Measurements from ENCODE around the gene ERVH48-1. TPM values are rescaled to one million over a fixed set of nuclear protein-coding genes. Genes with fewer than 3 reads are reported as not detected.

ERVH48-1 gene
- total RNA-seq, 1 experiment from 2014 or later = not detected

DNA sequence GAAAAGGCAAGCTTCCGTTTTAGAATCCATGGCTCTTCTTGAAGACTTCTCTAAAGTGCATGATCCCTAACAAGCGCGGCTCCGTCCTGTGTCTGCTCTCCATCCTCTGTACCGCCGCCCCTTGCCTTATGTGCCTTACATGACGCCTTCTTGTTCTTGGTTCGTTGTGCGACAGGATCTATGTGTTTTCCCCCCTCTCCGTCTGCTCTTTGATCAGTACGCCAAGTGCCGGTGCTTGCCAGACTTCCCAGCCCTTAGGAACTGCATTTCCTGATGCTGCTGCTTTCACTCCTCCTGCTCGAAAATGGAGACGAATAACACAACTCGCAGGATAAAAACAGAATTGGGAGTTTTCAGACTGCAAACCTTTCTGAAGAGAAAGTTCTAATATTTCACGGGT is 19.2 kb downstream of the ERVH48-1 start:
- Histone ChIP-seq H3K9me2 (ENCODE audit: insufficient read depth) (no peaks in the 10 kb centered on the region), H3K9me3 (ENCODE audit: insufficient read depth, low read depth) (no peaks in the 10 kb centered on the region), H3K27ac (no peak overlapping the region), H3K4me2 (no peak overlapping the region), H3K4me3 (no peak overlapping the region), H3F3A (ENCODE audit: insufficient read depth, low read depth) (no peaks in the 10 kb centered on the region), H4K20me1 (ENCODE audit: insufficient read depth) (no peaks in the 10 kb centered on the region; the same call in 1 of the 2 replicates), H2AFZ (no peak overlapping the region), H3K27me3 (ENCODE audit: insufficient read depth, low read depth) (no peaks in the 10 kb centered on the region), H3K36me3 (ENCODE audit: low read depth) (no peaks in the 10 kb centered on the region), H3K79me2 (ENCODE audit: low read depth) (no peaks in the 10 kb centered on the region), H3K4me1 (replicated peaks; ENCODE audit: insufficient read depth) (no peaks in the 10 kb centered on the region)
- no peak for TF ChIP-seq EZH2 (IDR thresholded peaks at IDR 0.05; ENCODE audit: low read depth)
- TF ChIP-seq, protein P1, sequence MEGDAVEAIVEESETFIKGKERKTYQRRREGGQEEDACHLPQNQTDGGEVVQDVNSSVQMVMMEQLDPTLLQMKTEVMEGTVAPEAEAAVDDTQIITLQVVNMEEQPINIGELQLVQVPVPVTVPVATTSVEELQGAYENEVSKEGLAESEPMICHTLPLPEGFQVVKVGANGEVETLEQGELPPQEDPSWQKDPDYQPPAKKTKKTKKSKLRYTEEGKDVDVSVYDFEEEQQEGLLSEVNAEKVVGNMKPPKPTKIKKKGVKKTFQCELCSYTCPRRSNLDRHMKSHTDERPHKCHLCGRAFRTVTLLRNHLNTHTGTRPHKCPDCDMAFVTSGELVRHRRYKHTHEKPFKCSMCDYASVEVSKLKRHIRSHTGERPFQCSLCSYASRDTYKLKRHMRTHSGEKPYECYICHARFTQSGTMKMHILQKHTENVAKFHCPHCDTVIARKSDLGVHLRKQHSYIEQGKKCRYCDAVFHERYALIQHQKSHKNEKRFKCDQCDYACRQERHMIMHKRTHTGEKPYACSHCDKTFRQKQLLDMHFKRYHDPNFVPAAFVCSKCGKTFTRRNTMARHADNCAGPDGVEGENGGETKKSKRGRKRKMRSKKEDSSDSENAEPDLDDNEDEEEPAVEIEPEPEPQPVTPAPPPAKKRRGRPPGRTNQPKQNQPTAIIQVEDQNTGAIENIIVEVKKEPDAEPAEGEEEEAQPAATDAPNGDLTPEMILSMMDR (conservative IDR thresholded peaks at IDR 0.05) = no peak
- BruUV-seq (replicated peaks) = no TSS peak
- ChIA-PET POLR2A (ENCODE audit: unreplicated experiment) (interaction anchor here (0.6 kb wide), 1 partner anchor 327 kb away, joined by 3 read pairs; no protein-coding TSS in a partner anchor), CTCF (no interaction called here)
- no peak for DNase-seq
- intact Hi-C loops (cut with micrococcal nuclease; ENCODE audit: unreplicated experiment) = no loop called here

DNA sequence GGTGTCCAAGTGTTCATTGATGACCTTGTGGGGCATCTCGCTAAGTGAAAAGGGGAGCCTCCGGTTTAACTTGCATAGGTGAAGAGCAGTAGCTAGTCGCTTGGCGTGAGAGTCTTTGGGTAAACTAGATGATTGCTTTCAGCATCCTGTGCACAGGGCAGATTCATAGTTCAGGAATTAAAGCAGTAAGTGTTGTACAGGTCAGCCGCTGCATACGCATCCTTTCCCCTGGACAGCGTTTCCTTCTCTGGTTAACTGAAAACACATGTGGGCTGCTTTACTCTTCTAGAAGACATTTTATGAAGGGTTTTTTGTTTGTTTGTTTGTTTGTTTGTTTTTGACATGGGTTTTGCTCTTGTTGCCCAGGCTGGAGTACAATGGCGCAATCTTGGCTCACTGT is 20.2 kb downstream of the ERVH48-1 start:
- Histone ChIP-seq H3K4me2 (no peak overlapping the region), H3K4me1 (replicated peaks; ENCODE audit: insufficient read depth) (no peaks in the 10 kb centered on the region), H3K27ac (no peak overlapping the region), H3K9me3 (ENCODE audit: insufficient read depth, low read depth) (no peaks in the 10 kb centered on the region), H3K79me2 (ENCODE audit: low read depth) (no peaks in the 10 kb centered on the region), H3K27me3 (ENCODE audit: insufficient read depth, low read depth) (no peaks in the 10 kb centered on the region), H2AFZ (no peak overlapping the region), H3K4me3 (no peak overlapping the region), H3K36me3 (ENCODE audit: low read depth) (no peaks in the 10 kb centered on the region), H4K20me1 (ENCODE audit: insufficient read depth) (no peaks in the 10 kb centered on the region; the same call in 1 of the 2 replicates), H3K9me2 (ENCODE audit: insufficient read depth) (no peaks in the 10 kb centered on the region), H3F3A (ENCODE audit: insufficient read depth, low read depth) (no peaks in the 10 kb centered on the region)
- no peak for DNase-seq
- ChIA-PET CTCF (no interaction called here), POLR2A (ENCODE audit: unreplicated experiment) (no interaction called here)
- TF ChIP-seq EZH2 (IDR thresholded peaks at IDR 0.05; ENCODE audit: low read depth) = no peak
- TF ChIP-seq, protein P1 (conservative IDR thresholded peaks at IDR 0.05) = no peak
- intact Hi-C loops (cut with micrococcal nuclease; ENCODE audit: unreplicated experiment) = no loop called here
- BruUV-seq (replicated peaks) = no TSS peak

DNA sequence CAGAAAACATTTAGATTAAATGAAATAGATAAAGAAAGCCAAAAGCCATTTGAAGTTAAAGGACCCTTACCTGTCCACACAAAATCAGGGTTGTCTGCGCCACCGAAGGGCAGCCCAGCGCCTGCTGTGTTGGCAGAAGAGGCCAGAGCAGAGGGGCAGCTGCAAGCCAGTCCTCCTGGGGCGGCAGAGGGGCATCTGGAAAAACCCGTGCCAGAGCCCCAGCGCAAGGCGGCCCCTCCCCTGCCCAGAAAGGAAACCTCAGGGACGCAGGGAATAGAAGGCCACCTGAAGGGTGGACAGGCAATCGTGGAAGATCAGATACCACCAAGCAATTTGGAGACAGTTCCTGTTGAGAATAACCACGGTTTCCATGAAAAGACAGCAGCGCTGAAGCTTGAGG is 21.6 kb downstream of the ERVH48-1 start:
- Histone ChIP-seq H3K36me3 (ENCODE audit: low read depth) (no peaks in the 10 kb centered on the region), H3K27me3 (ENCODE audit: insufficient read depth, low read depth) (no peaks in the 10 kb centered on the region), H3K9me3 (ENCODE audit: insufficient read depth, low read depth) (no peaks in the 10 kb centered on the region), H3K4me3 (no peak overlapping the region), H3K4me1 (replicated peaks; ENCODE audit: insufficient read depth) (no peaks in the 10 kb centered on the region), H3K79me2 (ENCODE audit: low read depth) (no peaks in the 10 kb centered on the region), H3F3A (ENCODE audit: insufficient read depth, low read depth) (no peaks in the 10 kb centered on the region), H4K20me1 (ENCODE audit: insufficient read depth) (no peaks in the 10 kb centered on the region; the same call in 1 of the 2 replicates), H2AFZ (no peak overlapping the region), H3K9me2 (ENCODE audit: insufficient read depth) (no peaks in the 10 kb centered on the region), H3K27ac (no peak overlapping the region), H3K4me2 (no peak overlapping the region)
- no peak for TF ChIP-seq EZH2 (IDR thresholded peaks at IDR 0.05; ENCODE audit: low read depth)
- TF ChIP-seq, protein P1 (conservative IDR thresholded peaks at IDR 0.05) = no peak
- no TSS peak for BruUV-seq (replicated peaks)
- POLR2A ChIA-PET (ENCODE audit: unreplicated experiment) = interaction anchor here (0.6 kb wide), 1 partner anchor 12 kb away, joined by 4 read pairs; no protein-coding TSS in a partner anchor
- intact Hi-C loops (cut with micrococcal nuclease; ENCODE audit: unreplicated experiment) = no loop called here
- DNase-seq = no peak
- CTCF ChIA-PET = no interaction called here
